ENCODE measurements around the gene SMARCD2.
"Not testable (repeated sequence)": the region's sequence is repeated elsewhere in the genome, so short reads cannot be mapped to it uniquely, and the experiment has no call there.

SMARCD2 gene

DNA sequence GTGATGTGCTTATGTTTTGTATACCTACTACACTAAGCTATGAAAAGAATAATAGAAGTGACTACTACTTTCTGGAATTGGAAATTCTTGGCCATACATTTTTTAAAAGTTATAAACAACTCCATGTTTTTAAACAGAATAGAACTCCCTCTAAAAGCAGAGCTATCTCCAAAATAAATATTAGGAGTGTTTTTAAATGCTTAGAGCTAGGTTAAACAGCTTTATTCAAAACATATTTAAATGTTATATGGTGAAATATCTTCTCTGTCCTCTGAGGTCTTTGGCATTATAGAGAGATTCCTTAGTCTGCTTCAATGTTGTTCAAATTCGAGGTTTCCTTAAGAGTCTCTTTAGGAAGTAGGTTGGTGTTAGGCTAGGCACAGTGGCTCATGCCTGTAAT is 38.2 kb downstream of the SMARCD2 start:
- DNase-seq (ENCODE audit: low read depth, low spot score): no peak

DNA sequence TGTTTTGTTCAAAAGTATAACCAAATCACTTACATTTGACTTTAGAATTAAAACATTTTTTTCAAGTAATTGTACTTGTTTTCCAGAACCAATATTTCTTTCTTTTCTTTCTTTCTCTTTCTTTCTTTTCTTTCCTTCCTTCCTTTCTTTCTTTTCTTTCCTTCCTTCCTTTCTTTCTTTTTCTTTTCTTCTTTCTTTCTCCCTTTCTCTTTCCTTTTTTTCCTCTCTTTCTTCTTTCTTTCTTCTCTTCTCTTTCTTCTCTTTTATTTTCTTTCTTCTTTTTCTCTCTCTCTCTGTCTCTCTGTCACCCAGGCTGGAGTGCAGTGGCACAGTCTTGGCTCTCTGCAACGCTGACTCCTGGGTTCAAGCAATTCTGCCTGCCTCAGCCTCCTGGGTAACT is 41.7 kb downstream of the SMARCD2 start:
- DNase-seq (ENCODE audit: low read depth, low spot score): no peak

DNA sequence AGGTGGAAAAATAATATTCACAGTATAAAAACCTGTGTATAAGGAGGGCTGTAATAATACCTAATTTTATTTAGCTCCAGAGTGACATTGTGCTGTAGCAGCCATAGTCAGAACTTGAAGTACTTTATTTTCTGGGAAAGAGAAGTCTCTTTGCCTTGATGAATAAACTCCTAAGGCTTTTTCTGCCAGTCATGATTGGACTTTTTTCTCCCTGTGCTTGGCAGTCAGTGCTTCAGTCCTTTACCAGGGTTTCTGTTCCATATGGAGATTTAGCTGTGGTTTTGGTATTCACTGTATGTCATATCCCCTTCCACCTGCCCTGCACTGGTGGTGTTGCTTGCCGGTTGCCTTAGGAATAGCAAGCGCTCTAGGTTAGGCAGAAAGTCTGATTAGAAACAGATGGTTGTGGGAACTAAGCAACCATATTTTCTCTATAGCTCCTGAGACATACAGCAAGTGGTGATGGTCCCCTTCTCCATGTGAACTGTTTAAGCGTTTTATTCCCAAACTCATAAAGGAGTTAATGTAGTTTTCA is 43.8 kb downstream of the SMARCD2 start:
- DNase-seq (ENCODE audit: low read depth, low spot score): no peak

DNA sequence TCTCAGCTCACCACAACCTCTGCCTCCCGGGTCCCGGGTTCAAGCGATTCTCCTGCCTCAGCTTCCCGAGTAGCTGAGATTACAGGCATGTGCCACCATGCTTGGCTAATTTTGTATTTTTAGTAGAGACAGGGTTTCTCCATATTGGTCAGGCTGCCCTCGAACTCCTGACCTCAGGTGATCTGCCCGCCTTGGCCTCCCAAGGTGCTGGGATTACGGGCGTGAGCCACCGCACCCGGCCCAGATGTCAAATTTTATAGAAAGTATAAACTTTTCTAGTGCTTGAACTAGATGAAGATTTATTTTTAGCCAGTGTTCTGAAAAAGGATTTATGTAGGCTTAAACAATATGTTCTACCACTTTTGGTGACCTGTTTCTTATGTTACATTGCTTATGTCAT is 46.1 kb downstream of the SMARCD2 start:
- DNase-seq (ENCODE audit: low read depth, low spot score): not testable (repeated sequence)

DNA sequence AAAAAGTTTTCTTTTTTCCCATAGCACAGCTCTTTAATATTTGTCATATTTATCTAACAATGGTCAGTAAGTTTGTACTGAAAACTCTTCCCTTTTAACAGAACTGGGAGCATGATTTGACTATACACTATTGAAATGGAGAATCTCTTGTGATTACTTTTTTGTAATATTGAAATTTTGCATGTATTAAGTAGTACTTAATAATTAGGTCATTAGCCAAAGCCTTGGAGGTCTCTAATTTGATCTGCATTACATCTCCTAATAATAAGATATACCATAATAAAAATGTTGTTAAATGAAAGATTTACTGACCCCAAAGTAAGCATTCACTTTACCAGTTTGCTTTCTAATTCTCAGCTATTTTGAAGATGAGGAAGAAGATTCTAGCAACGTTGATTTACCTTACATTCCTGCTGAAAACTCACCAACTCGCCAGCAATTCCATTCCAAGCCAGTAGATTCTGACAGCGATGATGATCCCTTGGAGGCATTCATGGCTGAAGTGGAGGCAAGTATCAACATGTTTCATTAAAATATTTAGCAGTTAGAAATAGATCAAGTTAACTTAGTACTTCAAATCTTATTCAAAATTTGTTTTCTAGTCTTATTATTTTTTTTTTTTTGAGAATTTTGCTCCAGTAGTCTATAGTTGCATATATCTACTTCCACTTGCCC is 50.3 kb downstream of the SMARCD2 start:
- no peak for DNase-seq (ENCODE audit: low read depth, low spot score)

DNA sequence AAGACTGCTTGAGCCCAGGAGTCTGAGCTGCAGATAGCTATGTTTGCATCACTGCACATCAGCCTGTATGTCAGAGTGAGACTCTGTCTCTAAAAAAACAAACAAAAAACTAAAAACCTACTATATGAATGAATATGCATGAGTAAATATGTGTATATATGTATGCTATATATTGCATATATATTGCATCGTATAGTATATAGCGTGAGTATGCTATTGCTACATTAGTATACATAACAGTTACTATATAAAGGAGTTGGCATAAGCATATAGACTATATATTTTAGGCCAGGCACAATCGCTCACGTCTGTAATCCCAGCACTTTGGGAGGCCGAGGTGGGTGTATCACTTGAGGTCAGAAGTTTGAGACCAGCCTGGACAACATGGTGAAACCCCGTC is 52.4 kb downstream of the SMARCD2 start:
- no peak for DNase-seq (ENCODE audit: low read depth, low spot score)

DNA sequence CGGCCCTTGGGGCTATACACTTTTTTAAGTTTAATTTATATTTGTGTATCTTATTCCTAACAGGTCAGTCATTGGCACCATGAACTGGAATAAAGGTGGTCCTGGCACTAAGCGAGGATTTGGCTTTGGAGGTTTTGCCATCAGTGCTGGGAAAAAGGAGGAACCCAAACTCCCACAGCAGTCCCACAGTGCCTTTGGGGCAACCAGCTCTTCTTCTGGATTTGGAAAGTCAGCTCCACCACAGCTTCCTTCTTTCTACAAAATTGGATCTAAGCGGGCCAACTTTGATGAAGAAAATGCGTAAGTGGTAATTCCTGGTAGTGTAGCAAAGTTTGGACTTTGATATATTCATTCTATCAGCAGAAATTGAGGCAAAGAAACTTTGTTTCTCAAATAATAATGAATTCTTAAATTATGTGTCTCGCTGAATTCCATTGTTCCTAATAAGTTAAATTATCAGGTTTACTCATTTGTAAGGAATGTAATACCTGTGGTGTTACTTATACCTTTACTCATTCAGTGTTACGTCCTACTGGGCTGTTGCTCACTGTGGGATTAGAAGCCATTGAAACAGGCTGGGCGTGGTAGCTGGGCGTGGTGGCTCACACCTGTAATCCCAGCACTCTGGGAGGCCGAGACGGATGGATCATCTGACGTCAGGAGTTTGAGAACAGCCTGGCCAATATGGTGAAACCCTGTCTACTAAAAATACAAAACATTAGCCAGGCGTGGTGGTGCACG is 55.3 kb downstream of the SMARCD2 start:
- no peak for DNase-seq (ENCODE audit: low read depth, low spot score)

DNA sequence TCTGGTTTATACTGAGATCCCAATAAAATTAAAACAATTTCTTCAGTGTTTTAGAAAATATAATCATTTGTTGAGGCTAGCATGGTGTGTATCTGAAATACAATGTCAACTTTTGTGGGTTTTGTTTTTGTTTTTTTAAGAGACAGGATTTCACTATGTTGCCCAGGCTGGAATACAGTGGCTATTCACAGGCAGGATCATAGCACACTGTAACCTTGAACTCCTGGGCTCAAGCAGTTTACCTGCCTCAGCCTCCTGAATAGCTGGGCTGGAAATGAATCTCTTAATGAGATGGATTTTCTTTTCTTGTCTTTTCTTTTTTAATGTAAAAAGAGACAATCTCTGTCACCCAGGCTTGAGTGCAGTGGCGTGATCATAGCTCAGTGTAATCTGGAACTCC is 56.4 kb downstream of the SMARCD2 start:
- no peak for DNase-seq (ENCODE audit: low read depth, low spot score)

DNA sequence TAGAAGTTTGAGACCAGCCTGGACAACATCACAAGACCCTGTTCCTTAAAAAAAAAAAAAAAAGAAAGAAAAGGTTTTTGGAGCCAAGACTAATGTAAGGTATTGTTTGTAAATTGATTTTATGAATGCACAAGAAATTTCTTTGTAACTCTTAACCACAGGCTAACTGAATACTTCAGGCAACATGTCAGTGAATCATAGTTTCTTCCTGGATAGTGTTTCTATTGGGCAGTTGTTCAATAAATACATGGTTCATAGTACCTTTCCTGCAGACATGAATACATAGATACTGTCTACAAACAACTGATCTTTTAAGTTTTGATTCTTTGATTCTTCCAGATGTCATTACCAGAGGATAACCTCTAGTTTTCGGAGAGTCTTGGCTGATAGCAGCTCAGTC is 56.9 kb downstream of the SMARCD2 start:
- DNase-seq (ENCODE audit: low read depth, low spot score): no peak

DNA sequence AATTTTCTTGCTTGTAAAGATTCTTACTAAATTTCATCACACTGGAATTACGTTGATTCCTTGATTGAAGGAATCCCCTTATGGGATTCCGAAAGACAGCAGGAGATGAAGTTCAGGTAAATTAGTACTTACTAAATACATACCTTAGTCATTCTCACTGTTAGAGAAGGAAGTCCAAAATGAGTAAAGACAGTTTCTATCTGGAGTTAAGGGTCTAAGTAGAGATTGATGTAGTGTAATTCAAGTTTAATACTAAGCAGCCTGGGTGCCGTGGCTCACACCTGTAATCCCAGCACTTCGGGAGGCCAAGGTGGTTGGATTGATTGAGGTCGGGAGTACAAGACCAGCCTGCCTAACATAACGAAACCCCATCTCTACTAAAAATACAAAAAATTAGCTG is 59.0 kb downstream of the SMARCD2 start:
- DNase-seq (ENCODE audit: low read depth, low spot score): no peak

Measured in activated CD4-positive, CD25-positive, alpha-beta regulatory T cell treated with anti-CD3 and anti-CD28 coated beads, Interleukin-2, amount 50 U/mL, for 16 hours (primary cell).